Gastroesophageal sphincter (tissue), 3 donors: Measurements from ENCODE around the gene TTC33.

Experiments
- CTCF ChIP-seq, 4 experiments: fragments of 200-600 bp in 2 of 4; fragments of 450-650 bp in 2 of 4; sonication (generic) in 1 of 4; IDR thresholded peaks; one replicate each; pipeline ENCODE4 v1.5.1; 2017 to 2019; ENCODE audit warnings: antibody characterized with exemption in 4 of 4, mild to moderate bottlenecking in 2 of 4, moderate library complexity in 2 of 4
- EP300 ChIP-seq: sonication (generic); formaldehyde crosslinking; IDR thresholded peaks from one replicate; pipeline ENCODE4 v1.6.1; 2017; ENCODE audit warnings: antibody characterized with exemption, mild to moderate bottlenecking
- POLR2A ChIP-seq, 2 donors: fragments of 450-650 bp; IDR thresholded peaks; one replicate each; pipeline ENCODE4 v1.6.1; 2017; ENCODE audit warnings: antibody characterized with exemption in 2 of 2, mild to moderate bottlenecking in 2 of 2, moderate library complexity in 1 of 2
- POLR2AphosphoS5 ChIP-seq: sonication (generic); formaldehyde crosslinking; IDR thresholded peaks from one replicate; pipeline ENCODE4 v1.6.1; 2017; ENCODE audit warnings: antibody characterized with exemption

GRCh38 chr5:40627706-40628105, 128.1 kb downstream of the TTC33 start:
- TF ChIP-seq CTCF (IDR thresholded peaks at IDR 0.05) (no peak), EP300 (no peak), POLR2A (IDR thresholded peaks at IDR 0.05) (no peak), POLR2AphosphoS5 (no peak)
